OCI-LY7 (cell line): ENCODE data around the gene MYLK4. TPM values are rescaled to one million over a fixed set of nuclear protein-coding genes. Genes with fewer than 3 reads are reported as not detected.

ENCODE experiments used
- BruUV-seq: library from RNA; stranded (reverse); fragments of 400-500 nt; replicated peaks from 2 replicates; lab custom pipeline; 2021; lab: Mats Ljungman, UMichigan
- CTCF ChIA-PET: fragments of 300-600 bp; sonication (Branson Sonifier 250); formaldehyde crosslinking; loops from one replicate; lab custom pipeline; 2022; ENCODE audit warnings: antibody characterized with exemption; ENCODE audit not compliant: unreplicated experiment; lab: Charles Lee
- POLR2A ChIA-PET: fragments of 300-600 bp; sonication (Branson Sonifier 250); formaldehyde crosslinking; loops from one replicate; lab custom pipeline; 2022; ENCODE audit warnings: antibody characterized with exemption; lab: Charles Lee
- DNase-seq: peaks from one replicate; pipeline ENCODE4 v3.0.0-alpha.2; 2015; ENCODE audit warnings: low spot score
- H2AFZ ChIP-seq: fragments of 200-600 bp; sonication (generic), shearing (Covaris generic); 2 replicates; pipeline ENCODE4 v1.6.1; 2014; ENCODE audit warnings: mild to moderate bottlenecking, antibody characterized with exemption, low read length, moderate library complexity
- H3K27ac ChIP-seq: fragments of 200-600 bp; sonication (generic); 2 replicates; pipeline ENCODE4 v1.5.1; 2014; ENCODE audit warnings: mixed run types, low read depth, mild to moderate bottlenecking, moderate library complexity, low read length, inconsistent platforms; ENCODE audit not compliant: poor library complexity, severe bottlenecking
- H3K36me3 ChIP-seq: fragments of 200-600 bp; sonication (generic); 2 replicates; pipeline ENCODE4 v1.6.1; 2014; ENCODE audit warnings: mild to moderate bottlenecking, antibody characterized with exemption, low read length, moderate library complexity, mixed read lengths; ENCODE audit not compliant: insufficient read depth
- H3K4me1 ChIP-seq: fragments of 200-600 bp; sonication (generic); 2 replicates; pipeline ENCODE4 v1.5.1; 2014; ENCODE audit warnings: mild to moderate bottlenecking, low read length; ENCODE audit not compliant: insufficient read depth, poor library complexity, severe bottlenecking
- H3K4me2 ChIP-seq: fragments of 200-600 bp; sonication (generic); 2 replicates; pipeline ENCODE4 v1.6.1; 2014; ENCODE audit warnings: mild to moderate bottlenecking, low read length
- H3K4me3 ChIP-seq: fragments of 200-600 bp; sonication (generic); 2 replicates; pipeline ENCODE4 v1.5.1; 2014; ENCODE audit warnings: mild to moderate bottlenecking, low read depth, low read length; ENCODE audit not compliant: poor library complexity, severe bottlenecking
- H3K79me2 ChIP-seq: fragments of 200-600 bp; sonication (generic); 2 replicates; pipeline ENCODE4 v1.6.1; 2016; ENCODE audit warnings: low read depth, mild to moderate bottlenecking, low read length, moderate library complexity, mixed read lengths; ENCODE audit not compliant: insufficient read depth
- H3K9me2 ChIP-seq: fragments of 200-600 bp; sonication (generic); 2 replicates; pipeline ENCODE4 v1.6.1; 2016; ENCODE audit warnings: mild to moderate bottlenecking, low read length, mixed read lengths; ENCODE audit not compliant: insufficient read depth
- H3K9me3 ChIP-seq: fragments of 200-600 bp; sonication (generic); 2 replicates; pipeline ENCODE4 v1.6.1; 2014; ENCODE audit warnings: mild to moderate bottlenecking, mixed run types, low read length, mixed read lengths
- H4K20me1 ChIP-seq: fragments of 200-600 bp; sonication (generic); 2 replicates; pipeline ENCODE4 v1.6.1; 2014; ENCODE audit warnings: mild to moderate bottlenecking, antibody characterized with exemption, low read length, moderate library complexity, mixed read lengths; ENCODE audit not compliant: insufficient read depth
- EZH2phosphoT487 ChIP-seq: fragments of 200-600 bp; sonication (generic); IDR thresholded peaks from 2 replicates; pipeline ENCODE4 v1.6.1; 2018; ENCODE audit warnings: low read depth, borderline replicate concordance, mild to moderate bottlenecking, mixed run types, antibody characterized with exemption, low read length, moderate library complexity, mixed read lengths
- intact Hi-C: fragments of 100-400 bp; cut with micrococcal nuclease; formaldehyde crosslinking; loops from one replicate; pipeline ENCODE4 v1.10.0; 2022; ENCODE audit not compliant: unreplicated experiment
- total RNA-seq, 2 experiments: library from RNA; depleted of rRNA in 1 of 2; stranded (reverse); fragments of >200 nt in 1 of 2; shearing (Covaris generic) in 1 of 2; gene quantifications; 2 replicates each; pipeline ENCODE4 v1.2.3, GENCODE V29; 2014 to 2022
- TF ChIP-seq, protein P1 (sequence below): fragments of 200-600 bp; sonication (generic); conservative IDR thresholded peaks from 2 replicates; pipeline ENCODE4 v1.5.1; 2014; ENCODE audit warnings: mild to moderate bottlenecking, antibody characterized with exemption, low read length, moderate library complexity, mixed read lengths

The MYLK4 gene
- total RNA-seq, 2 experiments from 2014 or later = 0.16 to 0.36 TPM

DNA sequence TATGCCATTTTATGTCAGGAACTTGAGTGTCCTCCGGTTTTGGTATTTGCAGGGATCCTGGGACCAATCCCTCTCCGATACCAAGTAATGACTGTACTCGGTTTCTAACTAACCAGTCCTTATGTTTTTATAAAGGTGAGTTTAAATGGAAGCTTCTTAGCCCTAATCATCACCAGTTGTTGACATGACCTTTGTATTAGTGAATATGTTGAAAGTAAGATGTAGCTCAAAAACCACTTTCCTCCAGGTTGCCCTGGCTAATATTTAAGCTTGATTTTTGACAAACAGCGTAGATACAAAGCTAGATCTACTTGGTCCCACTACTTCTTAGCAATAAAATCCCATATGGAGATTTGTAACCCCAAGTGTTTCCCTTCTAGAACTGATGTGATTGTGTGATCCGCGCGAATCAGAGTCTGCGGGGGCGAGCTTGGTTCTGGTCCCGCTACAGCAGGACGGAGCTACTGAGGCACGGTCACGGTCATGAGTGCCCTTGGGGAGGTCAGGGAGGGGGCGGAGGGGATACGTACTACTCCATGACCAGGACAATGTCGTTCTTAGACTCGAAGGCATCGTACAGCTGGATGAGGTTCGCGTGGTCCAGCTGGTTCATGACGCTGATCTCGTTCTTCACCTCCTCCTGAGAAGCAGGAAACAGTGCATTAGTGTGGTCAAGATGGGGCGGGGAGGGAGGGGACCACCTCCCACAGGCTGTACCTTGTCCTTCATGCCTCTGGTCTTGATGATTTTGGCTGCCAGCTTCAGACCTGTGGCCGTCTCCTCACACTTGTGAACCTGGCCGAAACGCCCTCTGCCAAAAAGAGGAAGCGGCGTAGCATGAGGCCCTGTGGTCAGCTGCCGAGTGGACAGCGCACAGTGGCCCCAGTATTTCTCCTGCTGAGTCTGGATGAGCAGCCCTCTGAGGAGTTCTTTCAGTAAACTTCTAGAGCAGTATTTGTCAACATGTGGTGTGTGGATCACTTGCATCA is 65.7 kb downstream of the MYLK4 start:
- Histone ChIP-seq H3K4me3 (no peak overlapping the region), H3K9me2 (no peaks in the 10 kb centered on the region), H3K9me3 (no peaks in the 10 kb centered on the region), H2AFZ (no peak overlapping the region), H3K4me2 (no peak overlapping the region), H3K4me1 (no peaks in the 10 kb centered on the region), H4K20me1 (no peaks in the 10 kb centered on the region), H3K36me3 (no peaks in the 10 kb centered on the region), H3K79me2 (no peaks in the 10 kb centered on the region), H3K27ac (no peak overlapping the region)
- intact Hi-C loops = no loop called here
- DNase-seq = no peak
- POLR2A ChIA-PET = no interaction called here
- TF ChIP-seq, protein P1, sequence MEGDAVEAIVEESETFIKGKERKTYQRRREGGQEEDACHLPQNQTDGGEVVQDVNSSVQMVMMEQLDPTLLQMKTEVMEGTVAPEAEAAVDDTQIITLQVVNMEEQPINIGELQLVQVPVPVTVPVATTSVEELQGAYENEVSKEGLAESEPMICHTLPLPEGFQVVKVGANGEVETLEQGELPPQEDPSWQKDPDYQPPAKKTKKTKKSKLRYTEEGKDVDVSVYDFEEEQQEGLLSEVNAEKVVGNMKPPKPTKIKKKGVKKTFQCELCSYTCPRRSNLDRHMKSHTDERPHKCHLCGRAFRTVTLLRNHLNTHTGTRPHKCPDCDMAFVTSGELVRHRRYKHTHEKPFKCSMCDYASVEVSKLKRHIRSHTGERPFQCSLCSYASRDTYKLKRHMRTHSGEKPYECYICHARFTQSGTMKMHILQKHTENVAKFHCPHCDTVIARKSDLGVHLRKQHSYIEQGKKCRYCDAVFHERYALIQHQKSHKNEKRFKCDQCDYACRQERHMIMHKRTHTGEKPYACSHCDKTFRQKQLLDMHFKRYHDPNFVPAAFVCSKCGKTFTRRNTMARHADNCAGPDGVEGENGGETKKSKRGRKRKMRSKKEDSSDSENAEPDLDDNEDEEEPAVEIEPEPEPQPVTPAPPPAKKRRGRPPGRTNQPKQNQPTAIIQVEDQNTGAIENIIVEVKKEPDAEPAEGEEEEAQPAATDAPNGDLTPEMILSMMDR = no peak
- no peak for TF ChIP-seq EZH2phosphoT487
- BruUV-seq = no TSS peak
- CTCF ChIA-PET = interaction anchor here (0.6 kb wide), 1 partner anchor 14 kb away, joined by 3 read pairs; no protein-coding TSS in a partner anchor

DNA sequence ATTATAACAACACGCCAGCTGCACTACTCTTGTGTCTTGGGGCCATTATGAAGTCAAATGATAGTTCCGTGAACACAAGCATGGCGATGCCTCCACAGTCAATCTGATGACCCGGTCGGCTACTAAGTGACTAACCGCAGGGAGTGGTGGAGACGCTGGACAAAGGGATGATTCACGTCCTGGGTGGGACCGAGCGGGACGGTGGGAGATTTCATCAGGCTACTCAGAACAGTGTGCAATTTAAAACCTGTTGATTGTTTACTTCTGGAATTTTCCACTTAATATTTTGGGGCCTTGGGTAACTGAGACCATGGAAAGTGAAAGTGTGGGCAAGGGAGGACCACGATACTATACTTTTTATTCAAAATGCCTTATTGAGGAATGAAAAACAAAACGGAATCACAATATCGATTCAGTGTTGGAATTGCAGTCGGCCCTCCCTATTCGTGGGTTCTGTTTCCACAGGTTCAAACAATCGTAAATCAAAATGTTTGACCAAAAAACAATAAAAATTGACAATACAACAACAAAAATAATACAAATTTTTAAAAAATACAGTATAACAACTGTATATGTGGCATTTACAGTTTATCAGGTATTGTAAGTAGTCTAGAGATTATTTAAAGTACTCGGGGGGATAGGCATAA is 66.5 kb downstream of the MYLK4 start:
- Histone ChIP-seq H3K9me3 (no peaks in the 10 kb centered on the region), H3K4me1 (no peaks in the 10 kb centered on the region), H3K4me3 (no peak overlapping the region), H3K79me2 (no peaks in the 10 kb centered on the region), H2AFZ (no peak overlapping the region), H3K9me2 (no peaks in the 10 kb centered on the region), H4K20me1 (no peaks in the 10 kb centered on the region), H3K4me2 (no peak overlapping the region), H3K27ac (no peak overlapping the region), H3K36me3 (no peaks in the 10 kb centered on the region)
- intact Hi-C loops = no loop called here
- CTCF ChIA-PET = interaction anchor here (0.6 kb wide), 1 partner anchor 13 kb away, joined by 3 read pairs; no protein-coding TSS in a partner anchor
- no peak for DNase-seq
- no TSS peak for BruUV-seq
- TF ChIP-seq, protein P1 = no peak
- no peak for TF ChIP-seq EZH2phosphoT487
- POLR2A ChIA-PET = no interaction called here
